Neural cell (in vitro differentiated cells): ENCODE data around the gene ITGA1. TPM values are rescaled to one million over a fixed set of nuclear protein-coding genes. Genes with fewer than 3 reads are reported as not detected.

Experiments used
- H2AFZ ChIP-seq: fragments of 200-600, 300-800 bp; sonication (generic), shearing (Covaris generic); 2 replicates; pipeline ENCODE4 v1.6.0; 2014; ENCODE audit warnings: low read depth, mild to moderate bottlenecking, antibody characterized with exemption, low read length, moderate library complexity
- H3F3A ChIP-seq: fragments of 200-600 bp; shearing (Covaris generic); 2 replicates; pipeline ENCODE4 v1.6.1; 2016; ENCODE audit warnings: mild to moderate bottlenecking, moderate library complexity, mixed read lengths, antibody characterized with exemption, low read length; ENCODE audit not compliant: insufficient read depth, poor library complexity, severe bottlenecking
- H3K27ac ChIP-seq: fragments of 200-600, 300-800 bp; sonication (generic), shearing (Covaris generic); 2 replicates; pipeline ENCODE4 v1.5.1; 2014; ENCODE audit warnings: mild to moderate bottlenecking, low read length, moderate library complexity
- H3K27me3 ChIP-seq: fragments of 300-800, 200-600 bp; sonication (generic), shearing (Covaris generic); 2 replicates; pipeline ENCODE4 v1.6.0; 2014; ENCODE audit warnings: mild to moderate bottlenecking, low read depth, low read length, moderate library complexity; ENCODE audit not compliant: insufficient read depth
- H3K36me3 ChIP-seq: fragments of 300-800, 200-600 bp; sonication (generic), shearing (Covaris generic); 2 replicates; pipeline ENCODE4 v1.5.1; 2014; ENCODE audit warnings: mild to moderate bottlenecking, antibody characterized with exemption, low read length, moderate library complexity; ENCODE audit not compliant: insufficient read depth
- H3K4me2 ChIP-seq: fragments of 300-800, 200-600 bp; sonication (generic), shearing (Covaris generic); 2 replicates; pipeline ENCODE4 v1.6.0; 2014; ENCODE audit warnings: mild to moderate bottlenecking, low read length
- H3K4me3 ChIP-seq: fragments of 300-800, 200-600 bp; sonication (generic), shearing (Covaris generic); 2 replicates; pipeline ENCODE4 v1.5.1; 2014; ENCODE audit warnings: mild to moderate bottlenecking, low read length, moderate library complexity
- H3K79me2 ChIP-seq: fragments of 200-600 bp; shearing (Covaris generic); replicated peaks from 2 replicates; pipeline ENCODE4 v1.6.0; 2014; ENCODE audit warnings: mild to moderate bottlenecking, low read length, moderate library complexity; ENCODE audit not compliant: insufficient read depth
- H3K9ac ChIP-seq: fragments of 300-800, 200-600 bp; sonication (generic), shearing (Covaris generic); 2 replicates; pipeline ENCODE4 v1.6.1; 2016; ENCODE audit warnings: mild to moderate bottlenecking, low read length, mixed read lengths
- H3K9me2 ChIP-seq: fragments of 200-600 bp; shearing (Covaris generic); 2 replicates; pipeline ENCODE4 v1.6.1; 2016; ENCODE audit warnings: mild to moderate bottlenecking, low read length, mixed read lengths; ENCODE audit not compliant: insufficient read depth
- H3K9me3 ChIP-seq: fragments of 200-600, 300-800 bp; sonication (generic), shearing (Covaris generic); 2 replicates; pipeline ENCODE4 v1.6.1; 2016; ENCODE audit warnings: mild to moderate bottlenecking, mixed run types, low read length, moderate library complexity, mixed read lengths
- H4K20me1 ChIP-seq: fragments of 200-600 bp; shearing (Covaris generic); 2 replicates; pipeline ENCODE4 v1.6.1; 2016; ENCODE audit warnings: mild to moderate bottlenecking, mixed run types; ENCODE audit not compliant: insufficient read depth
- EP300 ChIP-seq: fragments of 450-650 bp; conservative IDR thresholded peaks from 2 replicates; pipeline ENCODE4 v1.6.1; 2014; ENCODE audit warnings: antibody characterized with exemption, mild to moderate bottlenecking, moderate library complexity; ENCODE audit not compliant: poor library complexity, severe bottlenecking
- EZH2 ChIP-seq: fragments of 200-600, 300-800 bp; shearing (Covaris generic), sonication (generic); IDR thresholded peaks from 2 replicates; pipeline ENCODE4 v1.6.1; 2014; ENCODE audit warnings: antibody characterized with exemption, low read length, borderline replicate concordance, mild to moderate bottlenecking; ENCODE audit not compliant: insufficient read depth, poor library complexity, severe bottlenecking
- MXI1 ChIP-seq: fragments of 450-650 bp; conservative IDR thresholded peaks from 2 replicates; pipeline ENCODE4 v1.6.1; 2014; ENCODE audit warnings: antibody characterized with exemption, mild to moderate bottlenecking; ENCODE audit not compliant: poor library complexity, severe bottlenecking
- POLR2AphosphoS5 ChIP-seq: IDR thresholded peaks from 2 replicates; pipeline ENCODE4 v1.6.1; 2012
- RAD21 ChIP-seq: fragments of 450-650 bp; conservative IDR thresholded peaks from 2 replicates; pipeline ENCODE4 v1.6.1; 2014; ENCODE audit warnings: antibody characterized with exemption, mild to moderate bottlenecking, moderate library complexity
- SMC3 ChIP-seq: fragments of 450-650 bp; conservative IDR thresholded peaks from 2 replicates; pipeline ENCODE4 v1.6.1; 2014; ENCODE audit warnings: antibody characterized with exemption, mild to moderate bottlenecking, moderate library complexity; ENCODE audit not compliant: poor library complexity
- TAF1 ChIP-seq: IDR thresholded peaks from 2 replicates; pipeline ENCODE4 v1.6.1; 2012; ENCODE audit warnings: low read depth
- polyA plus RNA-seq: library from polyadenylated mRNA; depleted of rRNA; stranded (reverse); fragments of >200 nt; gene quantifications from 2 replicates; pipeline ENCODE4 v1.2.3, GENCODE V29; 2014
- TF ChIP-seq, protein P1 (sequence below): IDR thresholded peaks from 2 replicates; pipeline ENCODE4 v1.6.1; 2012; ENCODE audit warnings: borderline replicate concordance
- TF ChIP-seq, protein P2 (sequence below): fragments of 450-650 bp; IDR thresholded peaks from 2 replicates; pipeline ENCODE4 v1.5.1; 2014; ENCODE audit warnings: antibody characterized with exemption, mild to moderate bottlenecking, moderate library complexity; ENCODE audit not compliant: poor library complexity, severe bottlenecking

Gene ITGA1
- polyA plus RNA-seq, 1 donor from 2014 or later, result 0.15 TPM

DNA sequence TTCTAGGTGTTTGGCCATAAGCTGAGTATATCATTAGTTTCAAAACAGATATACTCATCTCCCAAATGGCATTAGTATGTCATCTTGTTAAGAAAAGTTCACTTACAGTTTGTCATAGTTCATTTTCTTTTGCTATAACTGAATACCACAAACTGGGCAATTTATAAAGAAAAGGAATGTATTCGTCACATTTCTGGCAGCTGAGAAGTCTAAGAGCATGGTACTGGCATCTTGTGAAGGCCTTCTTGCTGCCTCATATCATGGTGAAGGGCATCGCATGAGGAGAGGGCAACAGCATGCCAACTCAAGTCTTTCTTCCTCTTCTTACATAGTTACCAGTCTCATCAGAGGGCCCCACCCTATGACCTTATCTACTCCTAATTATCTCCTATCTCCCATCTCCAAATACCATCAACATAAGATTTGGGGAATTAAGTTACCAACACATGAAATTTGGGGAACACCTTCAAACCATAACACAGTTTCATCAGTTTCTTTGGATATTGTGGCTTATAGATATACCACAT, 20.4 kb upstream of the ITGA1 start:
- Histone ChIP-seq H3K9me2 (no peaks in the 10 kb centered on the region), H3K27me3 (no peaks in the 10 kb centered on the region), H3K36me3 (no peaks in the 10 kb centered on the region), H4K20me1 (no peaks in the 10 kb centered on the region), H3K79me2 (no peaks in the 10 kb centered on the region), H3K4me2 (no peak overlapping the region), H2AFZ (no peak overlapping the region), H3F3A (no peaks in the 10 kb centered on the region), H3K4me3 (no peak overlapping the region), H3K9me3 (no peaks in the 10 kb centered on the region), H3K9ac (no peak overlapping the region), H3K27ac (no peak overlapping the region)
- TF ChIP-seq, protein P1, sequence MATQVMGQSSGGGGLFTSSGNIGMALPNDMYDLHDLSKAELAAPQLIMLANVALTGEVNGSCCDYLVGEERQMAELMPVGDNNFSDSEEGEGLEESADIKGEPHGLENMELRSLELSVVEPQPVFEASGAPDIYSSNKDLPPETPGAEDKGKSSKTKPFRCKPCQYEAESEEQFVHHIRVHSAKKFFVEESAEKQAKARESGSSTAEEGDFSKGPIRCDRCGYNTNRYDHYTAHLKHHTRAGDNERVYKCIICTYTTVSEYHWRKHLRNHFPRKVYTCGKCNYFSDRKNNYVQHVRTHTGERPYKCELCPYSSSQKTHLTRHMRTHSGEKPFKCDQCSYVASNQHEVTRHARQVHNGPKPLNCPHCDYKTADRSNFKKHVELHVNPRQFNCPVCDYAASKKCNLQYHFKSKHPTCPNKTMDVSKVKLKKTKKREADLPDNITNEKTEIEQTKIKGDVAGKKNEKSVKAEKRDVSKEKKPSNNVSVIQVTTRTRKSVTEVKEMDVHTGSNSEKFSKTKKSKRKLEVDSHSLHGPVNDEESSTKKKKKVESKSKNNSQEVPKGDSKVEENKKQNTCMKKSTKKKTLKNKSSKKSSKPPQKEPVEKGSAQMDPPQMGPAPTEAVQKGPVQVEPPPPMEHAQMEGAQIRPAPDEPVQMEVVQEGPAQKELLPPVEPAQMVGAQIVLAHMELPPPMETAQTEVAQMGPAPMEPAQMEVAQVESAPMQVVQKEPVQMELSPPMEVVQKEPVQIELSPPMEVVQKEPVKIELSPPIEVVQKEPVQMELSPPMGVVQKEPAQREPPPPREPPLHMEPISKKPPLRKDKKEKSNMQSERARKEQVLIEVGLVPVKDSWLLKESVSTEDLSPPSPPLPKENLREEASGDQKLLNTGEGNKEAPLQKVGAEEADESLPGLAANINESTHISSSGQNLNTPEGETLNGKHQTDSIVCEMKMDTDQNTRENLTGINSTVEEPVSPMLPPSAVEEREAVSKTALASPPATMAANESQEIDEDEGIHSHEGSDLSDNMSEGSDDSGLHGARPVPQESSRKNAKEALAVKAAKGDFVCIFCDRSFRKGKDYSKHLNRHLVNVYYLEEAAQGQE, result no peak
- TF ChIP-seq EP300 (no peak), POLR2AphosphoS5 (no peak), RAD21 (no peak), EZH2 (no peak), MXI1 (no peak), TAF1 (no peak), SMC3 (no peak)
- TF ChIP-seq, protein P2, sequence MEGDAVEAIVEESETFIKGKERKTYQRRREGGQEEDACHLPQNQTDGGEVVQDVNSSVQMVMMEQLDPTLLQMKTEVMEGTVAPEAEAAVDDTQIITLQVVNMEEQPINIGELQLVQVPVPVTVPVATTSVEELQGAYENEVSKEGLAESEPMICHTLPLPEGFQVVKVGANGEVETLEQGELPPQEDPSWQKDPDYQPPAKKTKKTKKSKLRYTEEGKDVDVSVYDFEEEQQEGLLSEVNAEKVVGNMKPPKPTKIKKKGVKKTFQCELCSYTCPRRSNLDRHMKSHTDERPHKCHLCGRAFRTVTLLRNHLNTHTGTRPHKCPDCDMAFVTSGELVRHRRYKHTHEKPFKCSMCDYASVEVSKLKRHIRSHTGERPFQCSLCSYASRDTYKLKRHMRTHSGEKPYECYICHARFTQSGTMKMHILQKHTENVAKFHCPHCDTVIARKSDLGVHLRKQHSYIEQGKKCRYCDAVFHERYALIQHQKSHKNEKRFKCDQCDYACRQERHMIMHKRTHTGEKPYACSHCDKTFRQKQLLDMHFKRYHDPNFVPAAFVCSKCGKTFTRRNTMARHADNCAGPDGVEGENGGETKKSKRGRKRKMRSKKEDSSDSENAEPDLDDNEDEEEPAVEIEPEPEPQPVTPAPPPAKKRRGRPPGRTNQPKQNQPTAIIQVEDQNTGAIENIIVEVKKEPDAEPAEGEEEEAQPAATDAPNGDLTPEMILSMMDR, result no peak

DNA sequence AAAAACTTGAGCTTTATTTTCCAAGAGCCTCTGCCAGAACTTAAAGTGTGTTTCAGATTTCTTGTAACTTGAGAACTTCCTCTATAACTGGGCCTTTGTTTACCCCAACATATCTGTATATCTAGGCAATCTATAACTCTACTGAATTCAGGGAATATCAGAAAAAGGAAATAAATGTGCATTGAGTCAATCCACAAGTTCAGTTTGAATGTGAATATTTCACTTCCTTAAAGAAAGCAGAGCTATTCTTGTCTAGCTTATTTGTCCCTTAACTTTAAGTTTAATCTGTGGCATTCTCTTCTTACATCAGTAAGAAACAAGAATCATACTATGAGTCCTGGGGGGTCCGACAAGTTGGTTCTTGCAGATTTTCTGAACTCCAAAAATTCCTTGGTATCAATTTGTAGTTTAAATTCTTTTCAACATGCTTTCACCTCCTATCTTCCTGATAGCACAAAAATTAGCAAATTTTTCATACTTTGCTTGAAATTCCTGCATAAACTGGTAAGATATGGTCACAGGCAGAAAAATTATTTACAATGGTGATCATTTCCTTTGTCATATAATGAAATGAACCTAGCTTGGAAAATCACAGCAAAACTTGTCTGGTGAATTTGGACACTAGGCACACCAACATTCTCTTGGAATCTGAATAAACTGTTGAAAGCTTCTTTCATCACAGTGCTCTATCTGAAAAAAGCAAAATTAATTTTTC, 19.8 kb upstream of the ITGA1 start:
- Histone ChIP-seq H3K4me2 (no peak overlapping the region), H3K36me3 (no peaks in the 10 kb centered on the region)

More for the DNA sequence above, 19.8 kb upstream of the ITGA1 start:
- Histone ChIP-seq H3F3A (no peaks in the 10 kb centered on the region), H3K4me3 (no peak overlapping the region), H2AFZ (no peak overlapping the region), H4K20me1 (no peaks in the 10 kb centered on the region), H3K79me2 (no peaks in the 10 kb centered on the region), H3K9me2 (no peaks in the 10 kb centered on the region), H3K27me3 (no peaks in the 10 kb centered on the region), H3K27ac (no peak overlapping the region), H3K9ac (no peak overlapping the region), H3K9me3 (no peaks in the 10 kb centered on the region)
- TF ChIP-seq MXI1, result no peak
